BLaER1 (cell line): Measurements from ENCODE around the gene KATNA1.

Experiments
- H3K27ac ChIP-seq: shearing (Covaris generic); formaldehyde crosslinking; 2 replicates; pipeline ENCODE4 v1.8.1; 2022
- H3K27me3 ChIP-seq: shearing (Covaris generic); formaldehyde crosslinking; 2 replicates; pipeline ENCODE4 v1.8.1; 2022
- H3K36me3 ChIP-seq: shearing (Covaris generic); formaldehyde crosslinking; 2 replicates; pipeline ENCODE4 v1.8.1; 2022
- H3K4me1 ChIP-seq: shearing (Covaris generic); formaldehyde crosslinking; 2 replicates; pipeline ENCODE4 v1.8.1; 2022
- H3K4me2 ChIP-seq: shearing (Covaris generic); formaldehyde crosslinking; 2 replicates; pipeline ENCODE4 v1.8.1; 2022
- H3K4me3 ChIP-seq: shearing (Covaris generic); formaldehyde crosslinking; 2 replicates; pipeline ENCODE4 v1.8.1; 2022
- H3K9ac ChIP-seq: shearing (Covaris generic); formaldehyde crosslinking; 2 replicates; pipeline ENCODE4 v1.8.1; 2022
- H3K9me3 ChIP-seq: shearing (Covaris generic); formaldehyde crosslinking; 2 replicates; pipeline ENCODE4 v1.8.1; 2022
- H4K20me1 ChIP-seq: shearing (Covaris generic); formaldehyde crosslinking; 2 replicates; pipeline ENCODE4 v1.8.1; 2022
- Cebpa-rat ChIP-seq: shearing (Covaris generic); IDR thresholded peaks from 2 replicates; pipeline ENCODE4 v1.8.1; 2022

Gene KATNA1

DNA sequence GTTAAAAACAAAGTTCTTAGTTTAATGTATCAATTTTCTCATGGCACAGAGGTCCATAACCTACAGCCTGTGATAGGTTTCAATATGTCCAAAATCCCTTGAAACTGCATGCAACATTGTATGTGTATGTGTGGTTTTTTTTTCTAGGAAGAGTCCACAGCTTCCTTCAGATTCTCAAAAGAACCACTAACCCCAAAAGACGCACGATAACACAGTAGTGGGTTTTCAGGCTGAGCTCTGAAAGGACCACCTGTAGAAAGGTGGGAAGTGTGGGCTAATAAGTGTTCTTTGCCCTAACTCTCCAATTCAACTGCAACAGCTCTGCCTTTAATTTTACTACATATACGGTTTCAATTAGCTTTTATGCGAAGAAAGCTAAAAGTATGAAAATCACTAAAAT, 11.5 kb upstream of the KATNA1 start:
- H3K27ac ChIP-seq = no peak overlapping the region
- H3K9ac ChIP-seq = no peak overlapping the region
- no peaks in the 10 kb centered on the region for H3K9me3 ChIP-seq
- H3K4me3 ChIP-seq = no peak overlapping the region
- H3K4me2 ChIP-seq = no peak overlapping the region
- no peaks in the 10 kb centered on the region for H3K27me3 ChIP-seq
- H4K20me1 ChIP-seq = peaks cover 9% of the 10 kb centered on the region; the same call in 1 of the 2 replicates
- peaks cover 64% of the 10 kb centered on the region for H3K36me3 ChIP-seq
- H3K4me1 ChIP-seq = no peaks in the 10 kb centered on the region
- TF ChIP-seq Cebpa-rat = no peak

DNA sequence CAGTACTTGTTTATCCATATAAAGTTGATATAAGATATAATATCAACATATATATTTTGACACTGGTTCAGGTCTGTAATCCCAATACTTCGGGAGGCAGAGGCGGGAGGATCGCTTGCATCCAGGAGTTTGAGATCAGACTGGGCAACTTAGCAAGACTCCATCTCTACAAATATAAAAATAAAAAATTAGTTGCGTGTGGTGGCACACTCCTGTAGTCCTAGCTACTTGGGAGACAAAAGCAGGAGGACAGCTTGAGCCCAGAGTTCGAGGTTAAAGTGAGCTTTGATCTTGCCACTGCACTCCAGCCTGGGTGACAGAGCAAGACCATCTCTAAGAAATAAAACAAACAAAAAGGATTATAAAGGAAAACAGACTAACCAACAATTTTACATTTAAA, 8.9 kb upstream of the KATNA1 start:
- Histone ChIP-seq H3K27me3 (no peaks in the 10 kb centered on the region), H3K27ac (no peak overlapping the region), H3K4me3 (no peak overlapping the region), H3K9me3 (no peaks in the 10 kb centered on the region), H4K20me1 (peaks cover 9% of the 10 kb centered on the region; the same call in 1 of the 2 replicates), H3K4me1 (no peaks in the 10 kb centered on the region), H3K36me3 (peaks cover 39% of the 10 kb centered on the region), H3K4me2 (no peak overlapping the region), H3K9ac (no peak overlapping the region)
- no peak for TF ChIP-seq Cebpa-rat

DNA sequence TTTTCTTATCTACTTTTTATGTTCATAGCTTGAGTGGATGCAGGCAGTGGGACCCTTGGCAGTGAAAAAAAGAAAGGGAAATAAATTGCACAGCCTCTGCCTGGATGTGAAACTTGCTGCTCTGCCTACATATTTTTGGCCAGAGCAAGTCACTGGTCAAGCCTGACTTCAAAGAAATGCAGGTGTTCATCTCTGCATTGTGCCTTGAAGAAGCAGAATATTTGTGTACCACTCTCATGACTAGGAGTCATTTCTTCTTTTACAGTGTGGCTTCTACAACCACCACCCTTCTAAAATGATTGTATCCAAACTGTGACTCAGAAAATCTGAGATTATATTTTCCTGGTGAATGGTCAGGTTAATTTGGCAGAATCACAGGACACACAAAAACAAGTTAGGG, 2.5 kb upstream of the KATNA1 start:
- Histone ChIP-seq H3K9ac (no peak overlapping the region), H3K4me2 (no peak overlapping the region), H4K20me1 (0 out of 2 replicates have a peak, but pooled peaks cover 8% of the 10 kb centered on the region), H3K27me3 (no peaks in the 10 kb centered on the region), H3K4me1 (peaks cover 22% of the 10 kb centered on the region), H3K36me3 (no peaks in the 10 kb centered on the region; the same call in 1 of the 2 replicates), H3K9me3 (no peaks in the 10 kb centered on the region), H3K27ac (no peak overlapping the region), H3K4me3 (no peak overlapping the region)
- TF ChIP-seq Cebpa-rat = no peak

DNA sequence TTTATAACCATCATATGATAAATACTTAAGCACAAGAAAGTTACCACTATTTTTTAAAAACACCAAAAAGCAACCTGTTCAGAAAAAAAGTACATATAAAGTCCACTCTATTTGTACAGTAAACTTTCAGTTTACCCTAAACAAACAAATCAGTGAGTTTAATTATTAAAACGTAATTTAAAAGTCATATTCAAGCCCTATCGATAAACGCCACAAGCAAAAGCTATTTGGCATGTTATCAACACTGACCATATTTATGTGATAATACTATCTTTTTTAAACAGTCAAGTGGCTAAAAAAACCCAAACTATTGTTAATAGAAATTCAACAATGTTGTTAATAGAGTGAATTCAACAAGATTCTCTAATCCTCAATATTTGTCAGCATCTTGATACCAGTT, 1.9 kb downstream of the KATNA1 start:
- Histone ChIP-seq H4K20me1 (0 out of 2 replicates have a peak, but pooled peaks cover 13% of the 10 kb centered on the region), H3K36me3 (peaks cover 16% of the 10 kb centered on the region; the same call in 1 of the 2 replicates), H3K27ac (no peak overlapping the region), H3K4me3 (no peak overlapping the region), H3K4me2 (peak overlapping the region; percentile 83), H3K4me1 (peaks cover 22% of the 10 kb centered on the region), H3K27me3 (no peaks in the 10 kb centered on the region), H3K9me3 (no peaks in the 10 kb centered on the region), H3K9ac (peak overlapping the region; percentile 84; the same call in 1 of the 2 replicates)
- no peak for TF ChIP-seq Cebpa-rat

DNA sequence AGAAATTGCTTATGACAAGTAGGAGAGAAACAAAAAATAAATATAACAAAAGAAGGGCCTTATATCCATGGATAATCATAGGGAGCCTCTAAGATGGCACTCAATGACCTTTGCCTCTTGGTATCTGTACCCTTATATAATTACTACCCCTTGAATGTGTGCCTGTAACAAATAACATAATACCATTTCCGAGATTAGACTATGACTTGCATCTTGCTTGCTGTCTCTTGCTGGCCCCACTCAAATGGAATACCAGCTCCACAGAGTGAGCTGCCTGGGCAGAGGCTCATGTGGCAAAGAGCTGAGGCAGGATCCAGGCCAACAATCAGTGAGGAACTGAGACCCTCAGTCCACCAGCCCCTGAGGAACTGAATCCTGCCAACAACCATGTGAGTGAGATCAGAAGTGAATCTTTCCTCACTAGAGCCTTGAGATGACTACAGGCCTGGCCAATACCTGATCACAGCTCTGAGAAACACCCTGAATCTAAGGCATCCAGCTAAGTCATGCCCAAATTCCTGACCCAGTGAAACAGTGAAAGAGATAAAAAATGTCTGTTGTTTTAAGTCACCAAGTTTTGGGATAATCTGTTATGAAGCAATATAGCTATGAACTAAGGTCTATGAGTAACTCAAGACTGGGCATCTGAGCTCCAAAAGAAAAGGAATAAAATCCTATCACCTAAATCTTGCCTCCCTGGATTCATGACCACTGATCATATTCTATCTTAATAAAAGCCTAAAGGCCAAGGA, 5.5 kb downstream of the KATNA1 start:
- H3K4me1 ChIP-seq = peaks cover 17% of the 10 kb centered on the region
- no peak overlapping the region for H3K27ac ChIP-seq
- peaks cover 23% of the 10 kb centered on the region for H3K36me3 ChIP-seq
- no peak overlapping the region for H3K4me3 ChIP-seq
- H3K9me3 ChIP-seq = no peaks in the 10 kb centered on the region
- no peak for TF ChIP-seq Cebpa-rat
- no peak overlapping the region for H3K4me2 ChIP-seq
- no peaks in the 10 kb centered on the region for H3K27me3 ChIP-seq
- H3K9ac ChIP-seq = no peak overlapping the region
- peaks cover 13% of the 10 kb centered on the region; the same call in 1 of the 2 replicates for H4K20me1 ChIP-seq

DNA sequence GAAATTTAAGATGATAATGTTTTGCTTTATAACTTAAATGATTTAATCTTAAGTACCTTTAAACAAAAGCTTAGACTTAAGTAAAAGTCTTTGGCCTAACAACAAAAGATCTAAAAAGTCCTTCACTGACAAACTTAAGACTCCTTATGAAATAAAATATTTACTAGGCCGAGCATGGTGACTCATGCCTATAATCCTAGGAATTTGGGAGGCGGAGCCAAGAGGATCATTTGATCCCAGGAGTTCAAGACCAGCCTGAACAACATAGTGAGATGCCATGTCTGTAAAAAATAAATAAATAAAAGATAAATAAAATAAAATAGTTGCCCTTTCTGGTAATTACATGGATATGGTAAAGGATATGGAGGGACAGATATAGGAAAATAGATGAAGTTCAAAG, 12.4 kb downstream of the KATNA1 start:
- Histone ChIP-seq H3K4me1 (no peaks in the 10 kb centered on the region), H4K20me1 (no peaks in the 10 kb centered on the region; the same call in 1 of the 2 replicates), H3K4me3 (no peak overlapping the region), H3K27ac (no peak overlapping the region), H3K9ac (no peak overlapping the region), H3K9me3 (no peaks in the 10 kb centered on the region), H3K36me3 (peaks cover 58% of the 10 kb centered on the region), H3K4me2 (no peak overlapping the region), H3K27me3 (no peaks in the 10 kb centered on the region)
- TF ChIP-seq Cebpa-rat = no peak

DNA sequence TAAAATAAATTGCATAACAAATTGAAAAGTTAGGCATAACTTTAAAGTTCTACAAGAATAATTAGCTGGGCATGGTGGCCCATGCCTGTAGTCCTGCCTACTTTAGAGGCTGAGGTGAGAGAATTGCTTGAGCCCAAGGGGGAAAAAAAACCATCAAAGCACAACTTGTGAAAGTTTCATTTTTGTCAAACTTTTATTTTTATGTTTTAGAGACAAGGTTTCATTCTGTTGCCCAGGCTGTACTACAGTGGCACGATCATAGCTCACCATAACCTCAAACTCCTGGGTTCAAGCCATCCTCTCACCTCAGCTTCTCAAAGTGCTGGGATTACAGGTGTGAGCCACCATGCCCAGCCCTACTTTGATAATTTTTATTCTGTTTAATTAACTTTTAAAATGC, 14.2 kb downstream of the KATNA1 start:
- Histone ChIP-seq H3K4me2 (no peak overlapping the region), H3K4me3 (no peak overlapping the region), H3K9ac (no peak overlapping the region), H3K27ac (no peak overlapping the region), H4K20me1 (no peaks in the 10 kb centered on the region), H3K9me3 (no peaks in the 10 kb centered on the region), H3K27me3 (no peaks in the 10 kb centered on the region), H3K36me3 (peaks cover 69% of the 10 kb centered on the region), H3K4me1 (no peaks in the 10 kb centered on the region)
- no peak for TF ChIP-seq Cebpa-rat

DNA sequence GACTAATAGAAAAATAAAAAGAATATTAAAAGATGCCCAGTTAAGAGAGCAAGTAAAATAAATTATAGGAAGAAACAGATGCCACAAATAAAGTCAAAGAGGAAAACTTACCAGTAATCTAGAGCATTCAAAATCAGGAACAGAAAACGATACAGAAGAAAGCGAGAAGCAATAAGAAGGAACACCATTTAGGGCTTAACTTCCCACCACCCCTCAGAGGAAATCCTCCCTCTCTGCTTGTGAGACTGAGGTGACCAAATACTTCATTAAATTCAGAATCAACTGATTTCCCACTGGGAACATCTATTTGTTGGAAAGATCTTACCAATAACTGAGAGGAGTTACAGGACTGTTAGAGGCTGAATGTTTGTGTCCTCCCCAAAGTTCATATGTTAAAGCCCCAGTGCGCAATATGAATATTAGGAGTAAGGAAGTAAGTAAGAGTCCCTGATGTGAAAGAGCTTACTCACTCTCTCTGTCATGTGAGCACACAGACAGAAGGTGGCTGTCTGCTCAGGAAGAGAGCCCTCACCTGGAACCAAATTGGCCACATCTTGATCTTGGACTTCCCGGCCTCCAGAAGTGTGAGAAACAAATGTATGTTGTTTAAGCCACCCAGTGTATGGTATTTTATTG, 19.5 kb downstream of the KATNA1 start:
- no peak overlapping the region for H3K4me3 ChIP-seq
- TF ChIP-seq Cebpa-rat = no peak
- no peak overlapping the region for H3K27ac ChIP-seq
- peaks cover 78% of the 10 kb centered on the region for H3K36me3 ChIP-seq
- H3K4me1 ChIP-seq = no peaks in the 10 kb centered on the region
- no peaks in the 10 kb centered on the region for H3K27me3 ChIP-seq
- H3K4me2 ChIP-seq = no peak overlapping the region
- H4K20me1 ChIP-seq = no peaks in the 10 kb centered on the region
- no peak overlapping the region for H3K9ac ChIP-seq
- no peaks in the 10 kb centered on the region for H3K9me3 ChIP-seq

DNA sequence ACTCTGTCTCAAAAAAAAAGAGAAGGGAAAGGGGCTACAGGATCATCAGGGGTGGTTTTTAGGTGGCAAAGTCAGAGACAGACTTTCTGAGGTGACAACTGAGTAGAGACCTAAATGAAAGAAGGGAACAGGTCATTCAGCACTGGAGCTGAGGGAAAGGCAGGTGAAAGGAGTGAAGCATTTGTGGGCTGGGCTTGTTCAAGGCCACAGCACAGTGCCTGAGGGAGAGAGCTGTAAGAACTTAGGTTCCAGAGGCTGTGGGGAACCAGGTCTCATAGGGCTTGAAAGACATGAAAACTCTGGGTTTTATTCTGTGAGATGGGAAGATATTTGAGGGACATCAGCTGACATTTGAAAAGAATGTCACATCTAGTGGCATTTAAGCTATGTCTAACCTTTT, 20.8 kb downstream of the KATNA1 start:
- no peak overlapping the region for H3K4me3 ChIP-seq
- no peaks in the 10 kb centered on the region for H3K27me3 ChIP-seq
- H3K4me2 ChIP-seq = no peak overlapping the region
- TF ChIP-seq Cebpa-rat = no peak
- H3K27ac ChIP-seq = no peak overlapping the region
- H3K9ac ChIP-seq = no peak overlapping the region
- peaks cover 78% of the 10 kb centered on the region for H3K36me3 ChIP-seq
- H4K20me1 ChIP-seq = no peaks in the 10 kb centered on the region
- no peaks in the 10 kb centered on the region for H3K9me3 ChIP-seq
- H3K4me1 ChIP-seq = no peaks in the 10 kb centered on the region

DNA sequence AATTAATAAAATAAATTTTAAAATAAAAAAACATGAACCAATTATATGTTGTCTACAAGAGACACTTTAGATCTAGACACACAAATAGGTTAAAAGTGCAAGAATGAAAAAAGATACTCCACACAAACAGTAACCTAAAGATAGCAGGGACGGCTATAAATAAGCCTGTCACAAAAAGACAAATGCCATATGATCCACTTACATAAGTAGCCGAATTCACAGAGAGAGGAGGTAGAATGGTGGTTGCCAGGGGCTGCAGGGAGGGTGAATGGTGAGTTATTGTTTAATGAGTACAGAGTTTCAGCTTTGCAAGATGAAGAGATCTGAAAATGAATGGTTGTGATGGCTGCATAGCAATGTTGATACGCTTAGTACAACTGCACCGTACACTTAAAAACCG, 32.7 kb downstream of the KATNA1 start:
- 0 out of 2 replicates have a peak, but pooled peaks cover 5% of the 10 kb centered on the region for H4K20me1 ChIP-seq
- H3K4me3 ChIP-seq = no peak overlapping the region
- peaks cover 62% of the 10 kb centered on the region for H3K36me3 ChIP-seq
- H3K4me1 ChIP-seq = no peaks in the 10 kb centered on the region
- H3K4me2 ChIP-seq = no peak overlapping the region
- H3K9me3 ChIP-seq = peaks cover 5% of the 10 kb centered on the region; the same call in 1 of the 2 replicates
- no peak overlapping the region for H3K27ac ChIP-seq
- no peak for TF ChIP-seq Cebpa-rat
- no peaks in the 10 kb centered on the region for H3K27me3 ChIP-seq
- no peak overlapping the region for H3K9ac ChIP-seq
